Adipose tissue (tissue), 3 donors: ENCODE measurements around the gene AP2S1. TPM values are rescaled to one million over a fixed set of nuclear protein-coding genes. Genes with fewer than 3 reads are reported as not detected.
A peak's percentile ranks its signal among the peaks of the same experiment; 100 is the strongest.
"Not testable (repeated sequence)": the region's sequence is repeated elsewhere in the genome, so short reads cannot be mapped to it uniquely, and the experiment has no call there.

Source experiments
- H3K27ac ChIP-seq: one replicate; pipeline ENCODE4 v1.5.1; 2013; ENCODE audit warnings: low read depth, low read length
- WGBS, 3 donors: extraction: QIAGEN DNeasy Blood & Tissue Kit; methylation state at CpG; one replicate each; pipeline ENCODE4 v1.1.7; 2013; 5-methylcytosine and 5-hydroxymethylcytosine counted together
- polyA plus RNA-seq, 3 donors: library from polyadenylated mRNA; stranded (reverse); fragments of 200-250 nt; gene quantifications; one replicate each; pipeline ENCODE4 v1.2.3, GENCODE V29; 2013
- donor health status: healthy with polysubstance abuse.
- donor health status: Bipolar disorder and iron deficiency.
- donor health status: healthy.

AP2S1 gene
- polyA plus RNA-seq, 3 donors, result 60.1 to 160 (median 151) TPM

DNA sequence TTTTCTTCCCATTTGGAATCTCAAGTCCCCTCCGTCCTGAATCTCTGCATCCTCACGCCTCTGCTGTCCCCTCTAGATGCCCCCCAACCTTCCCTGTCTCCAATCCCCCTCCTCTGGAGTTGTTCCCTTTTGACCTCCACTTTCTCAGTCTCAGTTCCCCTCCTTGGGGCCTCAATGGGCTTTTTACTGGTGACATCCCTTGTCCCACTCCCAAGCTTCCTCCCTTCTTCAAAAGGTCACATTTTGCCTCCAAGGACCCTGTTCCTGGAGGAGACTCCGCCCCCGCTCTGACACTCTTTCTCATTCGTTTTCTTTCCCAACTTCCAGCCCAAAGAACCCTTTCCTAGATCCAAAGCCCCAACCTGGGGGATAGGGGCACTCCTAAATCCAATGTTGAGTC, 1.0 kb downstream of the AP2S1 start:
- peak overlapping the region; percentile 61 for H3K27ac ChIP-seq
- 38 to 42% (median 41%) methylated on average over 5 of the region's 5 CpGs for WGBS, 3 donors

DNA sequence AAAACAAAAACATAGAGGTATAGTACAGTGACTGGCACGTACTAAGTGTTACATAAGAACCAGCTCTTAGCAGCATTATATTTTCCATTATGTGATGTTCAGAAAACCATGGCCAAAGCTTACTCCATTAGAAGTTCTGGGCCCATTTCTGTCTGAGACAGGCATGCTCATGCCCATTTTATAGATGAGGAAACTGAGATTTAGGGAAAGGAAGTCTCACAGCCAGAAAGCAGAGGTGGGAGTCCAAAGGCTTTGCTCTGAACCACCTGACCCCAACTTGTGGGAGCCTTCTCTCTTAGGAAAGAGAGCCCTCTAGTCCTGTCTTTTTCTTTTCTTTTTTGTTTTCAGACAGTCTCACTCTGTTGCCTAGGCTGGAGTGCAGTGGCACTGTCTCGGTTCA, 2.3 kb downstream of the AP2S1 start:
- H3K27ac ChIP-seq, result no peak overlapping the region
- 86 to 89% (median 87%) methylated on average over 2 of the region's 2 CpGs for WGBS, 3 donors

DNA sequence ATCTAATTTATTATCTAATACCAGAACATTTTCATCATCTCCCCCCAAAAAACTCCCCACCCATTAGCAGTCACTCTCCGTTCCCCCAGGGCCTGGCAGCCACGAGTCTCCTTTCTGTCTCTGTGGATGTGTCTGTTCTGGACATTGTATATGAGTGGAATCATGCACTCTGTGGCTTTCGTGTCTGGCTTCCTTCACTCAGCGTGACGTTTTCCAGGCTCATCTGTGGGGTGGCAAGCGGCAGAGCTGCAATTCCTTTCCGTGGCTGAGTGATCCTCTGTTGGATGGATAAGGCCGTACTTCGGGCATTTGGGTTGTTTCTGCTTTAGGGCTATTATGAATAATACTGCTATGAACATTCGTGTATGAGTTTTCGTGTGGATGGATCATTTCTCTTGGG, 3.1 kb downstream of the AP2S1 start:
- 87 to 93% (median 89%) methylated on average over 11 of the region's 11 CpGs for WGBS, 3 donors

DNA sequence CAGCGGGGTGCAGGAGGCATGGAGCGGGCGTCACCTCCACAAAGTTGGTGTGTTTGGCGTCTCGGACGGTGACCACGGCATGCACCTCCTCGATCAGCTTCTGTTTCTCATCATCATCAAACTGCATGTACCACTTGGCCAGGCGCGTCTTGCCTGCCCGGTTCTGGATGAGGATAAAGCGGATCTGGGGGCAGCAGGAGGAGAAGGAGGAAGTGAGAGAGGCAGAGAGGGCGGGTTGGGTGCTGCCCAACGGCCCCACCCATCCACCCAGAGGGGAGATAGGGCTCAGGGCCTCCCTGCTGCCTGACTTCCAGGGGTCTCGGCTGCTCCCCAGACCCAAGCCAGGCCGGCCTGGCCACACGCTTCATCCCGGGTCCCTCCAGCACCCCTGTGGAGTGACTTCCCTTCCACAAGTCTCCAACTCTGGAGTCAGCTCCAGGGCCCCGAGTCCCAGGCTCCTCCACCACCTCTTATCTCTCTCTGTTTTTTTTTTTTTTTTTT, 4.6 kb downstream of the AP2S1 start:
- no peak overlapping the region for H3K27ac ChIP-seq
- 78 to 84% (median 83%) methylated on average over 18 to 19 of the region's 19 CpGs for WGBS, 3 donors

More for the DNA sequence above, 3.1 kb downstream of the AP2S1 start:
- H3K27ac ChIP-seq, result no peak overlapping the region

DNA sequence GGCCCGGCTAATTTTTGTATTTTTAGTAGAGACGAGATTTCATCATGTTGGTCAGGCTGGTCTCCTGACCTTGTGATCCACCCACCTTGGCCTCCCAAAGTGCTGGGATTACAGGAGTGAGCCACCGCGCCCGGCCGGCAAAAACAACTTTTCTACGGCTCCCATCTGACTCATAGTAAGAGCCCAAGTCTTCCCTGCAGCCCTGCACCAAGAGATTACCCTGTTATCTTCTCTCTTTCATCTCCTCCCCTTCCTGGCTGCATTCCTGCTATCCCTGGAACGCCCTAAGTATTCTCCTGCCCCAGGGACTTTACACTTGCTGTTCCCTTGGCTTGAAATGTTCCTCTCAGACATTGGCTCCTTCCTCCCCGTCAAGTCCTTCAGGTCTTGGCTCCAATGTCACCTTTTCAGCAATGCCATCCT, 6.6 kb downstream of the AP2S1 start:
- 78 to 86% (median 80%) methylated on average over 9 of the region's 9 CpGs for WGBS, 3 donors
- no peak overlapping the region for H3K27ac ChIP-seq

DNA sequence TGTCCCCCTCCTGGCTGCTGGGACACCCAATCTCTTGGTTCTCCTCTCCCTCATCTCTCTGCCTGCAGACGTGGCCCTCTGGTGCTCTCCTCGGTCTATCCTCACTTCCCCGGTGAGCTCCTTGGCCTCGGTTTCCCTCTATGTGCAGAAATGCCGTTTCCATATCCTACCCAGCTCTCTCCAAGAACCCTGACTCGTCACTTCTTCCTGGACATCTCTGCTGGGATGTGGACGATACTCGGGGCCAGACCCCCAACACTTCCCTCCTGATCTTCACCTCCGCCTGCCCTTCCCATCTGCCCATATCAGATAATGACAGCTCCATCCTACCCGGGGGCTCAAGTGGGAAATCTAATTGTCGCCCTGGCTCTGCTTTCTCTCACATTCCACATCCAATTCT, 7.9 kb downstream of the AP2S1 start:
- H3K27ac ChIP-seq, result no peak overlapping the region

DNA sequence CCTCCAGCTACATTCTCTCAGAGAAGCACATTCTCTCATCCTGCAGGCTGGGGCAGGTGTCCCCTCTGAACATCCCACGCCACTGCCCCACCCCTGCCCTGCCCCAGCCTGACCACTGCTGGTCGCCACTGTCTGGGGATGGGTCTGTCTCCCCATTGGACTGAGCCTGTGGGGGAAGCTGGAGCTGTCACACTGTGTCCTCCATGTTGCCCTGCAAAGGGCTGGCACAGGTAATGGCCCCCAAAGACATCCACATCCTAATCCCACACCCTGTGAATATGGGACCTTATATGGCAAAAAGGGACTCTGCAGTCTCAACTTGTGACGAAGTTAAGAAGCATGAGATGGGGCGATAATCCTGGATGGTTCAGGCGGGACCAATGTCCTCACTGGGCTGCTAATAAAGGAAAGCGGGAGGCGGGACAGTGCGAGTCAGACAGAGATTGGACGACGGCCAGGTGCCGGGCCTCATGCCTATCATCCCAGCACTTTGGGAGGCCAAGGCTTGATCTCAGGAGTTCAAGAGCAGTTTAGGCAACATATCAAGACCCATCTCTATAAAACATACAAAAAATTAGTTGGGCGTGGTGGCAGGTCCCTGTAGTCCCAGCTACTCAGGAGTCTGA, 9.1 kb downstream of the AP2S1 start:
- no peak overlapping the region for H3K27ac ChIP-seq
- WGBS, 3 donors, result 56 to 79% (median 72%) methylated on average over 12 of the region's 12 CpGs

More for the DNA sequence above, 7.9 kb downstream of the AP2S1 start:
- WGBS, 3 donors, result 83 to 86% (median 86%) methylated on average over 11 of the region's 11 CpGs

DNA sequence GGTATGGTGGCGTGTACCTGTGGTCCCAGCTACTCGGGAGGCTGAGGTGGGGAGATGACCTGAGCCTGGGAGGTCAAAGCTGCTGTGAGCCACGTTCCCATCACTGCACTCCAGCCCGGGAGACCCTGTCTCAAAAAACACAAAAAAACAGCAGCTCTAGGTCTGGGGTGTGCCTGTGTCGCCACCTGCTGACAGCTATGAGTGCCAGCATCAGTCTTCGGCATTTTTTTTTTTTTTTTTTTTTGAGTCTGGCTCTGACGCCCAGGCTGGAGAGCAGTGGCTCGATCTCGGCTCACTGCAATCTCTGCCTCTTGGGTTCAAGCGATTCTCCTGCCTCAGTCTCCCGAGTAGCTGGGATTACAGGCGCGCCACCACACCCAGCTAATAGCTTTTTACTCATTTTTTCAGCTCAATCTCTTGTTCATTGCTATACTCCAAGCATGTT, 10.1 kb downstream of the AP2S1 start:
- WGBS, 3 donors, result 16 to 28% (median 16%) methylated on average over 11 to 13 of the region's 13 CpGs
- no peak overlapping the region for H3K27ac ChIP-seq

DNA sequence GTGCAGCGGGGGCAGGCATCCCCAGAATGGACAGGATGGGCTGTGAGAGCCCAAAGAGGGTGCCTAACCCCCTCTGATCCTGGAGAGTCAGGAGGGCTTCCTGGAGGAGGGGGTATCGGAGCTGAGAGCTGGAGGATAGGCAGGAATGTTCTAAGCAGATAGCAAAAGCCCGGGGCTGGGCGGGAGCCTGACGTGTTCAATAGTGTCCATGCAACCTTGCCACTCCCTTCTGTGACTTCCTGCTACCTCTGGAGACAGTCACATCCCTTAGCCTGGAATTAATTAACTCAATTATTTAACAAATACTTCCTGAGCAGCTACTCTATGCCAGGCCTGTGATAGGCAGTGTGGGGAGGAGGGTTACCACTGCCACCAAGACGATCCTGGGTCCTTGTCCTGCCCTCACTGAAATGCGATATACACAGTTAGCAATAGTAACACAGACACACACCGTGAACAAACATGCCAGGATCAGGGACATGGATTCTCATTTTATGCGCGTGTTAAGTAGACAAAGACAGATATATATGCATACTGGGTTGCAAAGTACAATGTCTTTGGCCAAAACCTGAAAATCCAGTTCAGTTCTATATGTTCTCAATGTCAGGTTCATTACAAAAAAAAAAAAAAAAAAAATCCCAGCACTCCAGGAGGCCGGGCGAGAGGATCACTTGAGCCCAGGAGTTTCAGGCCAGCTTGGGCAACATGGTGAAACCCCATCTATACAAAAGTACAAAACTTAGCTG, 10.7 kb downstream of the AP2S1 start:
- 65 to 80% (median 72%) methylated on average over 12 of the region's 12 CpGs for WGBS, 3 donors

DNA sequence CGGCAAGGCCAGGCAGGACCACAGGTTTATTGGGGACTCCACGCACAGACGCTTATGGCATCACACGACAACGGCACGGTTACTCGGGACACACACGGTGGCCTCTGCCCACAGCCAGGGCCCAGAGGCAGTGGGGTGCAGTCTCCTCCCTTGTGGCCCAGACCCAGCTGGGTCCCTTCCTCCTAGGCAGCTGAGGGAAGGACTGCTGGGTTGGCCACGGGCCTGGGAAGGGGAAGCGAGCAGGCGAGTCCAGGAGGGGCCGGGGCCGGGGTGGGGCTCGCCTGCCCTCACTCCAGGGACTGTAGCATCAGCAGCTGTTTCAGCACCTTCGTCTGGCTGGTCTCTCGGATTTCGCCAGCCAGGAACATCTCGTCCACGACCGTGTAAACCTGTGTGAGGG, 12.5 kb downstream of the AP2S1 start:
- H3K27ac ChIP-seq, result no peak overlapping the region
- WGBS, 3 donors, result 84 to 95% (median 86%) methylated on average over 19 to 20 of the region's 20 CpGs

More for the DNA sequence above, 10.7 kb downstream of the AP2S1 start:
- no peak overlapping the region for H3K27ac ChIP-seq

DNA sequence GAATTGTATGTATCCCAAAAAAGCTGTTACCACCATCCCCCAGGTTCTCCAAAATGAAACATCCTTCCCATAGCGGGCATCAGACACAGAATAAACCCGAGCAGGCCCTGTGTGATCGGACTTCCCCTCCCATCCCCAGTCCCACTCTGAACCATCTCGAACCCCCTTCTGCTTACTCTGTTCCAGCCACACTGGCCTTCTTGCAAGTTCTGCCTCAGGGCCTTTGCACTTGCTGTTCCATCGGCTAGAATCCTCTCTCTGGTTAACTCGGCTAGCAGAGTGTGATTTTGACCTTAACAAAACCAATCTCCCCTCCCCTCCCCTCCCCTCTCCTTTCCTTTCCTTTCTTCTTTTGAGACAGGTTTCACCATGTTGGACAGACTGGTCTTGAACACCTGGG, 15.7 kb downstream of the AP2S1 start:
- 94 to 95% (median 95%) methylated on average over 6 of the region's 6 CpGs for WGBS, 3 donors
- H3K27ac ChIP-seq, result no peak overlapping the region

DNA sequence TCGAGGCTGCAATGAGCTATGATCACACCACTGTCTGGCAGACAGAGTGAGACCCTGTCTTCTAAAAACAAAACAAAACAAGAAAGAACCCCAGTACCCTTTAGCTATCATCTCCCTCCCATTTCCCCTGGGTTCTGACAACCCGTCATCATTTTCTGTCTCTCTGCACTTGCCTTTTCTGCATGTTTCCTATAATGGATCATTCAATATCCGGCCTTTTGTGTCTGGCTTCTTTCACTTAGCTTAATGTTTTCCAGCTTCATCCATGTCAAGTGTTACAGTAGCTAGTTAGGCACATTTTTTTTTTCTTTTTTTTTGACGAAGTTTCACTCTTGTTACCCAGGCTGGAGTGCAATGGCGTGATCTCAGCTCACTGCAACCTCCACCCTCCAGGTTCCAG, 16.5 kb downstream of the AP2S1 start:
- WGBS, 3 donors, result 76 to 79% (median 77%) methylated on average over 5 of the region's 5 CpGs
- H3K27ac ChIP-seq, result no peak overlapping the region

DNA sequence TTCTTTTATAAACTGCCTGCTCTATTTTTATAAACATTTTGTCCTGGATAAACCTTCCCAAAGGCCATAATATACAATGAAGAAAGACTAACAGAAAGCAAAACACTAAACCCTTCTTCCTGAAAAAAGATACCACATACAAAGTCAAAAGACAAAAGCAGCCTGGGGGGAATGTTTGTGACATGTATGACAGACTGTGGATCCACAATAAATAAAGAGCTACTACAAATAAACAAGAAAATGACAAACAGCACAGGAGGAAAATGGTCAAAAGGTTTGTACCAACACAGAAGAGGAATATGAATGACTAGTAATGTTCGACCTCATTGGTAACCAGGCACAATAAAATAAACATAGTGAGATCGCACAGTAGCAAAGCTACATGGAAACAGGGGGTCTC, 19.8 kb downstream of the AP2S1 start:
- WGBS, 3 donors, result 89 to 95% (median 94%) methylated on average over 2 of the region's 2 CpGs
- no peak overlapping the region for H3K27ac ChIP-seq

DNA sequence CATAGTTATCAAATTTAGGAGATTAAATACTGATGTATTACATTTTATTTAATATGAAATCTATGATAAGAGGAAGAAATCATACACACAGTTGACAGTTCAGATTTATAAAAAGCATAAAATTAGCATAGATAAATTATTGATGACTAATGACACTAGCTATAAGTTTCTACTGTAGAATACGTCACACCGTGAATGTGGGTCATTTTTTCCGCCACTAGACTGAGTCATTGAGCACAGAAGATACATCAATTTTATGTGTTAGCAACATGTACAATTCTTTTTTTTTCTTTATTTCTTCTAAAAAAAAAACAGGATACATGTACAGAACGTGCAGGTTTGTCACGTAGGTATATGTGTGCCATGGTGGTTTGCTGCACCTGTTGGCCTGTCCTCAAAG, 22.2 kb downstream of the AP2S1 start:
- H3K27ac ChIP-seq, result no peak overlapping the region

DNA sequence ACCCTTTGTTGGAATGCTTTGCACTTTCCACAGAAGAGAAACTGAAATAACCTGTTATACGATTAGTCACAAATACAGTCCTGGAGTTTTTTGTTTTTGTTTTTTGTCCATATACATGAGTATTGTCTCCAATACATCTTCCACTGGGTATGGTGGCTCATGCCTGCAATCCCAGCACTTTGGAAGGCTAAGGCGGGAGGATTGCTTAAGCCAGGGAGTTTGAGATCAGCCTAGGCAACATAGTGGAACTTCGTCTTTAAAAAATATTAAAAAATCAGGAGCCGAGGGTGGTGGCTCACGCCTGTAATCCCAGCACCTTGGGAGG, 25.0 kb downstream of the AP2S1 start:
- WGBS, 3 donors, result 82 to 84% (median 84%) methylated on average over 5 of the region's 5 CpGs
- no peak overlapping the region for H3K27ac ChIP-seq

More for the DNA sequence above, 22.2 kb downstream of the AP2S1 start:
- WGBS, 3 donors, result 76 to 85% (median 77%) methylated on average over 5 of the region's 5 CpGs

DNA sequence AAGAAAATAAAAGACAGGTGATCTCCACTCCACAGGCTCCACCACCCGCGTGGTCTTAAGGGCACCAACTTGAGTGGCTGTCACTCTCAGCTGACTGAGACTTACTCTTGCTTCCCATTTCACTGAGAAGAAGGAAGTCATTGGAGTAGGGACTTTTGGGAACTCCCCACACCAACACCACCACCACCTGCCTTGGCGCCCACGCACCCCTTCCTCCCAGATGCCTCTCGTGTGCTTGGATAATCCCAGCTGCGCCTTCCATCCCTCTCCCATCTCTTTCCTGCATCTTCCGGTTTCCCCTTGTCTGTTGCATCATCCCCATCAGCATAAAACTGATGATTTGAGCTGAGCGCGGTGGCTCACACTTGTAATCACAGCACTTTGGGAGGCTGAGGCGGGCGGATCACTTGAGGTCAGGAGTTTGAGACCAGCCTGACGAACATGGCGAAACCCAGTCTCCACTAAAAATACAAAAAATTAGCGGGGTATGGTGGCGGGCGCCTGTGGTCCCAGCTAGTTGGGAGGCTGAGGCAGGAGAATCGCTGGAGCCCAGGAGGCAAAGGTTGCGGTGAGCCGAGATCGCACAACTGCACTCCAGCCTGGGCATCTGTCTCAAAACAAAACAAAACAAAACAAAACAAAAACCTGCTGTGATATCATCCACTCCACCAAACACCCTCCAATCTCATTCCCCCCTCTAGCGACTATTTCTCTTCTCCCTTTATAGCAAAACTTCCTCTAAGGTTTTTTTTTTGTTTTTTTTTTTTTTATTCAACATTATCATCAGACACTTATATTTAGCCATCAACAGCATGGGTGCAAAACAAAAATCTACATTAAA, 25.5 kb downstream of the AP2S1 start:
- no peak overlapping the region for H3K27ac ChIP-seq
- 68 to 87% (median 74%) methylated on average over 21 of the region's 21 CpGs for WGBS, 3 donors

DNA sequence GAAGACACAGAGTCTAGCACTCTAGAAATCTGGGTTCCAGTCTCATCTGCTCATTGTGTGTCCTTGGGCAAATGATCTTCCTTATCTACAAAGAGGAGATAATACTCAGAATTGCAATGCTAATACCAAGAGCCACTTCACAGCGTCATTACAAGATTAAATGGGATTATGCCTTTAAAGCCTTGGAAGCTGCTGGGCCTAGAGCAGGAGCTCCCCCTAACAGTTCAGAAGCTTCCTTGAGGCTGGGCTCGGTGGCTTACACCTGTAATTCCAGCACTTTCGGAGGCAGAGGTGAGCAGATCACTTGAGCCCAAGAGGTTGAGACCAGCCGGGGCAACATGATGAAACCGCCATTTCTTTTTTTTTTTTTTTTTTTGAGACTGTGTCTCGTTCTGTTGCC, 27.6 kb downstream of the AP2S1 start:
- H3K27ac ChIP-seq, result no peak overlapping the region
- 91 to 95% (median 95%) methylated on average over 5 to 6 of the region's 6 CpGs for WGBS, 3 donors

DNA sequence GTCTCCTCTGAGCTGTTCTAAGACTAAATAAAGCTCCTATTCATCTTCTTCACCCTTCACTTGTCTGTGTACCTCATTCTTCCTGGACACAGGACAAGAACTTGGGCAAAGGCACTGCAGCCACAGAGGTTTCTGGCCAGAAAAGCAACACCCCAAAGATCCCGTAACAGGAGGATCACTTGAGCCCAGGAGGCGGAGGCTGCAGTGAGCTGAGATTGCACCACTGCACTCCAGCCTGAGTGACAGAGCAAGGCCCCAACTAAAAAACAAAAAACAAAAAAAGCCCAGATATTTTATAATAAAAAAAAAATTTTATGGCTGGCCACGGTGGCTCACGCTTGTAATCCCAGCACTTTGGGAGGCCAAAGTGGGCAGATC, 28.2 kb downstream of the AP2S1 start:
- WGBS, 3 donors, result 85 to 92% (median 89%) methylated on average over 4 of the region's 4 CpGs
- not testable (repeated sequence) for H3K27ac ChIP-seq
